Cortex of kidney (tissue), 1 donor: ENCODE measurements around the gene SVBP.

Source experiments
- DNase-seq: peaks from one replicate; lab custom pipeline; 2025; lab: John Stamatoyannopoulos, UW

SVBP gene

DNA sequence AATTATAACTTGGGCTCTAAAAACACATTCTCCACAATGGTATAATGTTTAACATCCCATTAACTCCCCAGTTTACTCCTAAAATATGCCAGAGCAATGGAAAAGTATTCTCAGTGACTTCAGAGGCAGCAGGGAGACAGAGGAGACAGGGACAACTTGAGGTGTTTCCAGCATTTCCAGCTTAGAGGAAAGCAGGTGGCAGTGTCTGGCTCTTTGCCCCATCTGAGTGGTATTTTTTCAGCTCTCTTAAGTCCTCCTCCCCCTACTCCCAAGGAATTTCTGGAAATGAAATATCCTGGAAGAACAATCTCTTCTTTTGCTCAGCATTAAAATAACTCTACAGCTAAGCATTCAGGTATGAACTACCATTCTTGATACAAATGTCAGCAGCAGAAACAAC, 11.0 kb downstream of the SVBP start:
- no peak for DNase-seq

DNA sequence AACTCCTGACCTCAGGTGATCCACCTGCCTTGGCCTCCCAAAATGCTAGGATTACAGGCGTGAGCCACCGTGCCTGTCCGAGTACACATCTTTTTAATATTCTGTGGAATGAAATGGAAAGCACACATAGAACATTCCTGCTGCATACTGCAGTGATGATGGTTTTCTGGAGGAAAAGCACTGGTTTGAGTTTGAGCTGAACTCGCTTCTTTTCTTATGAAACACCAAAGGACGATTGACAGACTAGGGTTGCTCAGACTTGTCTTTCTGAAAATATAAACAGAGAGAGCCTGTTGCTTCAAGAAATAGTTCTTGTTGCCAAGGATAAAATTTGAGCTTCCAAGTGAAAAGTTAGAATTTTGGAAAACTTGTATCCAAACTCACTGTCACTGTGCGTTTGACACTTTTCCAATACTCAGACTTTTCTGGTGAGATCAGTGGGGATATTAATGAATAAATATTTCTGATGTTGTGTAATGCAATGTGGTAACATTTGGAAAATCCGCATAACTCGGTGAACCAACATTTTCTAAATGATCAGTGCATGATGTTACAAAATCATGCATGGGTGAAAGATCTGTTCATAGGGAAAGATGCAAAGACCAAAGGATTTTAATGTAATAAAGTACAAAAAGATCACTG, 15.2 kb downstream of the SVBP start:
- DNase-seq: no peak

GRCh38 chr1:42797979-42798378, 19.2 kb downstream of the SVBP start:
- no peak for DNase-seq

DNA sequence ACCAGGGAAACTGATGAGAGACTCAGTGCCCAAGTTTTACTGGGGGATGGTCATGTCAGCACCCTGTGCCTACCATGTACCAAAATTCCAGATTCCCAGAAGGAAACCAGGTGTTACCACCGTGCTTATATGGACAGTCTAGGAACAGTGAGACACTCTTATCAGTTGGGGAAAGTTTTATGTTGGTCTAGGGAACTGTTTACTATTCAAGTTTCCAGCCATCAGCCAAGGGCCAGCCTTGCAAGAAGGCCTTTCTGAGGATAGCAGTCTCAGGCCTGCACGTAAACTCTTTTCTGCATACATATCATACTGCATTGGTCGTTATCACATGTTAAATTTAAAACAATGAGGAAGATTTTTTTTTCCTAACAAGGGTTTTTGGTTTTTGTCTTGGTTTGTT, 19.8 kb downstream of the SVBP start:
- DNase-seq: no peak

- DNase-seq: no peak
Observed at GRCh38 chr1:42793824-42794223, 23.4 kb downstream of the SVBP start.

DNA sequence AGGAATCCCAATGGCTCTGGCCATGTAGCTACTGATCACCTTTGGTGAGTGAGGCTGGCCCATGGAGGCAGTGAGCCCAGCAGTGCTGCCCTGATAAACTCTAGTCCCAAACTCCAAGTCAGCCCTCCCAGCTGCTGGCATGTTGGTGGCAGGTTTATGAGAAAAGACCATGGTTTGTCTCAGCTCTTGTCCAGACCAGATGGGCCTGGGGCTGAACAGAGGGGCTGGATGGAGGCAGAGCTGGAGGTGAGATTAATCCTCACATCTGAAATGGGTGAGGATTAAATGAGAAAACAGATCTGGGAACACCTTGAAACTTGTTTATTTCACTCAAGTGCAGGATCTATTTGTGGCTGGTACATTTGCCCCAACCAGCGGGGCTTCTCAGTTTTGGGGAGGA, 29.2 kb downstream of the SVBP start:
- no peak for DNase-seq

DNA sequence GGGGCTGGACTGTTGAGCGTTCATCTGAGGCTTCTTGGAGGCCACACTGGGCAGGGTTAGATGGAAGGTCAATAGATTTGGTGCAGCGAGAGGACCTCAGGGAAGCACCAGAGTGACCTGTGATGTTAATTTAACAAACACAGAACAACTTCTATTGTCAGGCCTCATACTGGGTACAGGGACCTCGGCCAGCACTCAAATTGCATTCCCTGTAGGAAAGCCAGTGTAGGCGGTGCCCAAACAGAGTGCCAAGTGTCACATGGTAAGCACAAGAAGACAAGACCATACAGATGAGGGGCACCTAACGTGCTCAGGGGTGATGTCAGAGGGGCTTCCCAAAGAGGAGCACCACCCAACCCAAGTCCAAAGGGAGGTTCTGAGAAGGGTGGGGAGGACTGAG, 31.1 kb downstream of the SVBP start:
- no peak for DNase-seq

GRCh38 chr1:42784946-42785693, 32.1 kb downstream of the SVBP start, which contains the start of gene TMEM269:
TMEM269 (plus strand) TSS chr1:42784991; CDS start chr1:42789894, 4,903 bp downstream.
- no peak for DNase-seq

GRCh38 chr1:42784547-42784945, 32.7 kb downstream of the SVBP start:
- no peak for DNase-seq

- DNase-seq: no peak
Observed at GRCh38 chr1:42783092-42783491, 34.1 kb downstream of the SVBP start.

GRCh38 chr1:42780176-42780575, 37.0 kb downstream of the SVBP start:
- DNase-seq: no peak

DNA sequence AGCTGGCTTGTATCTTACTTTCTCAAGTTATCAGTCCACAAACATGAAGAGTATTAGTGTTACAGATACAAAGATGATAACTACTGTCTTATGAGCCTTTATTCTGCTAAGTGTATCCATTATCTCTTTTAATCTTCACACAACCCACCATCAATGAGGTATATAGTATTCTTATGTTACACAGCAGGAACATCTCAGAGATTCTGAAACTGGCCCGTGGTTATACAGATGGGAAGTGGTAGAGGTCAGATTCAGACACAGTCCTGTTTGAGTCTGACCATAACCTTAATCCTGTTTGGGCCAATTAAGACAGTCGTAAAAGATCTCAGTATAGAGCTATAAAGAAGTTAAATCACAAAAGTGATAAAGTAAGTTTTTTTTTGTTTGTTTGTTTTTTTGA, 37.5 kb downstream of the SVBP start:
- DNase-seq: no peak

- no peak for DNase-seq
Observed at GRCh38 chr1:42777852-42778251, 39.3 kb downstream of the SVBP start.

DNA sequence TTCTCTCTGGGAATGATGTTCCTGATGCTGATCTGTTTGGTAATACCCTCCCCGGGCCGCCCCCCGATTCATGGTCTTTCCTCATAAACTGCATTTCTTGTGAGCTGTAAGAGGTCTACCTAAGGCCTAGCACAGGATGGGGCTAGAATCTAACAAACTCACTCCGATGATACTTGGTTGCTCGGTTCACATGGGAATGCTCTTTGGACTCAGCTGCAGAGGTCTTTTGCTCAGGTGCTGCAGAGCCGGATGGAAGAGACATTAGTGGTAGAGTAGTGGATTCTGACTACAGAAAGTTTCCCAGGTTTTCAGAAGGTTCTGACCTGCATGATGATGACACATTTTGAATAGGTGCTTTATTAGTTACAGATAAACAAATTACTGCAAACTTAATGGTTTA, 40.7 kb downstream of the SVBP start:
- DNase-seq: no peak

DNA sequence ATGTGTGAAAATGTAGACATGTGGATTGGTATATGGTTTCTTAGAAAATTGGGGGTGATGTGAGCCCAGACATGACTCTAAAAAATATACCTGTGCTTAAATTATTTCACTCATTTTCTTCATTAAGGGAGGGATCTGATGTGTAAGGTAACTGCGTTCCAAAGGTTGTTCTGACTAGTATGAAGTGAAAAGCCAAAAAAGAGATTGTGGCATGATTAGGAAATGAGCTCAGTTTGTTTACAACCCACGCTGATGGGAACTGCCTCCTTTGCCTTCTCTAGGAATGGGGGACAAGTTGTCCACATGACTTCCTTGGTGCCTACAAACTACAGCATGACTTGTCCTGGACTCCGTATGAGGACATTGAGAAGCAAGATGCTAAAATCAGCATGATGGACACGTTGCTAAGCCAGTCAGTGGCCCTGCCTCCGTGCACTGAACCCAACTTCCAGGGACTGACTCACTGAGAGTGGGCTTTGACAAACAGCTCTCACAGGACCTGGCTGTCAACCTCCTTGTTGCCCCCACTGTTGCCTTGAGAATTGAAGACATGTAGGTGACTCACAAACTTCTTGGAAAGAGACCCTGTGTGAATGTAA, 42.2 kb downstream of the SVBP start:
- no peak for DNase-seq

- no peak for DNase-seq
Observed at GRCh38 chr1:42773420-42773819, 43.8 kb downstream of the SVBP start.

- DNase-seq: no peak
Observed at GRCh38 chr1:42769811-42770210, 47.4 kb downstream of the SVBP start.

DNA sequence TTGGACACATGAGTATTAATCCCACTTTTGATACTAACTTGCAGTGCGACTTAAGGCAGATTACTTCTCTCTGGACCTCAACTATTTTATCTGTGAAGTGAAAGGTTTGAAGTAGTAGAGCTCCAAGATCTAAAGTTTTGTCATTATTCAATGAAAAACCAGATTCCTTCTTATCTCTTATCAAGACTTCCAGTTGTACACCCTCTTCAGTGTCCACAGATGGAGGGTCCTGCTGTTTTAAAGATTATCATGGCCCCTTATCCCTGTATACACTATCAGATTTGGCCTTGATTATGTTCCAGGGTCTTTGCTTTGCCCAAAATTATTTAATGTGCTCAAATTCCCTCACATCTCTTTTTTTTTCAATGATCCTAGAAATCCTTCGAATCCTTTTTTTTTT, 49.0 kb downstream of the SVBP start:
- no peak for DNase-seq

- DNase-seq: no peak
Observed at GRCh38 chr1:42767510-42768000, 49.6 kb downstream of the SVBP start.

DNA sequence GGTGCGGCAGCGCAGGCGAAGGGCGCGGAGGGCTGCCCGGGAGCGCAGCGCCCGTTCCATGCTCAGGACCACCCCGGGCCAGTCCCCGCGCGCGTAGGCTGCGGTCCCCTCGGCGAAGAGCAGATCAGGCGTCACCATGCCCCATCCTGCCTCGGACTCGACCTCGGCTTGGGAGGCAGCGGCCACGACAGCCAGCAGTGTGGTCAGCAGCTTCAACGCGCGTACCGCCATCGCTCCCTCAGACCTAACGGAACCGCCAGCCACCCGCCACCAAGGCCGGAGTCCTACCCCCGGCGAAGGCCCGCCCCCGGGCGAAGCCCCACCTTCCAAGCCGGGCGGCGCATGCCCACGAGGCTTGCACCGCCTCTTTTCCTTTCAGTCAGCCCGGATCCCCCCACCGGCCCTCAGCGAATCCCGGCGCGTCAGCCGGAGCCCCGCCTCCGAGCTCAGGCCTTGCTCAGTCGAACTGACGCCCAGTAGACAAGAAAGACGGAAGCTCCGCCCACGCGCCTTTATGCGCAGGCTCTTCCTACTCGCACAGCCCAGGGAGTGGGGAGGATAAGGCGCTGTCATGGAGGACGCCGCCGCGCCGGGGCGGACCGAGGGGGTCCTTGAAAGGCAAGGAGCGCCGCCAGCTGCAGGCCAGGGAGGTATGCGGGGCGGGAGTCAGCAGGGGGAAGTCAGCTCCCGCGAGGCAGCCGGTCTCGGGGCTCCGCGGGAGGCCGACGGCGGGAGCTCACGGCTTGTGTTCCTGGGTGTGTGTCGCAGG, 50.3 kb downstream of the SVBP start, which contains the start of the genes C1orf50 and P3H1:
Gene C1orf50, plus strand, starts transcription at position 509 of the 769 bp plus-strand sequence. Its CDS starts 63 bp downstream, at position 572.
Gene P3H1, minus strand, starts transcription at position 288 of the 769 bp plus-strand sequence. Its CDS starts 57 bp downstream, at position 231.
- DNase-seq: peak; percentile 86

GRCh38 chr1:42765832-42766740, 51.1 kb downstream of the SVBP start:
- DNase-seq: no peak
